ENCODE results near the gene CCDC178.
"Not testable (repeated sequence)": the region's sequence is repeated elsewhere in the genome, so short reads cannot be mapped to it uniquely, and the experiment has no call there.

CCDC178 gene

DNA sequence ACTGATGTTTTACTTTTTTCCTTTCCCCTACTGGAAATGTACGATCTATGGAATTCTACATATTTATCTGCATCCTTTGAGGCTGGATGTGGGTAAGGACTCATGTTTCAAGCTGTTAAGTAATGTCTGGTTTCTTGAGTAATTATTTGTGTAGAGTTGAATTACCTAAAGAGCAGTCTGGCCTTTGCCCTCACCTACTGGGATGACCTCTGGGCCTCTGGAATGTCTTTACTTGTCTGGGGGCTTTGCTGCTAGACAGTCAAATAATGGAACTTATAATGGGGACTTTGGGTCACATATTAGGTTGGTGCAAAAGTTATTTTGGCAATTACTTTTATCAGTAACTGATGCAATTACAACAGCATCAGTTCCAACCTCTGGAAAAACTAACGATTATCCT lies 244.7 kb downstream of the CCDC178 start:
- no peaks in the 10 kb centered on the region for H3K9me3 ChIP-seq (ENCODE audit: control insufficient read depth, low read length)
- no peak overlapping the region for H3K4me3 ChIP-seq (ENCODE audit: low read length)
- H3K9ac ChIP-seq (ENCODE audit: low read length): no peak overlapping the region
- no peaks in the 10 kb centered on the region for H3K27me3 ChIP-seq (ENCODE audit: control insufficient read depth, insufficient read depth, low read length)
- H3K4me1 ChIP-seq (ENCODE audit: control insufficient read depth, insufficient read depth, low read length): no peaks in the 10 kb centered on the region
- no peaks in the 10 kb centered on the region for H3K36me3 ChIP-seq (ENCODE audit: control insufficient read depth, insufficient read depth, low read length)

DNA sequence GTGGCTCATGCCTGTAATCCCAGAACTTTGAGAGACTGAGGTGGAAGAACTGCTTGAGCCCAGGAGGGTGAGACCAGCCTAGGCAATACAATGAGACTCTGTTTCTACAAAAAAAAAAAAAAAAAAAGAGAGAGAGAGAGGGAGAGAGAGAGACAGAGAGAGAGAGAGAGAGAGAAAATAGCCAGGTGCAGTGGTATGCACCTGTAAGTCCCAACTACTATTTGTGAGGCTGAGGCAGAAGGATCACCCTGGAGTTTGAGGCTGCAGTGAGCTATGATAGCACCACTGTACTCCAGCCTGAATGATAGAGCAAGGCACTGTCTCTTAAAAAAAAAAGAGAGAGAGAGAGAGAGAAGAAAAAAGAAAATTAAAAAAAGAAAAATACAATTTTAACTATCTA lies 245.7 kb downstream of the CCDC178 start:
- Histone ChIP-seq H3K4me1 (ENCODE audit: control insufficient read depth, insufficient read depth, low read length) (no peaks in the 10 kb centered on the region), H3K9me3 (ENCODE audit: control insufficient read depth, low read length) (no peaks in the 10 kb centered on the region), H3K27me3 (ENCODE audit: control insufficient read depth, insufficient read depth, low read length) (no peaks in the 10 kb centered on the region), H3K9ac (ENCODE audit: low read length) (no peak overlapping the region), H3K36me3 (ENCODE audit: control insufficient read depth, insufficient read depth, low read length) (no peaks in the 10 kb centered on the region), H3K4me3 (ENCODE audit: low read length) (no peak overlapping the region)

DNA sequence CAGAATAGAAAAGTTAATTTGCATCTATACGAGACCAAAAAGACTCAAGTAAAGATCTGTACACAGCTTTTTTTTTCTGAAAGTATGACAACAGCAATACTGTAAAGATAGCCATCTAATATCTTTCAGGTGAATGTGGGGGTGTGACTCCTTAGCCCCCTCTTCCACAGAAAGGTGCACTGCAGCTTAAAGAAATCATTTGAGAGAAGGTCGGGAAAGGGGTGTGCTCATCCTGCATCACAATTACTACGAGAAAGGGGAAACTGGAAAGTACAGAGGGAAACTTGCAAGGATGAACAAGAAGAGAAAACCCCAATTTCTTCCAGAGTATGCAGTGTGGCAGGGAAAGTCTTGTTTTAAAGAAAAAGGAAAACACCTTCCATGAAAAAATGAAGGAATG lies 255.6 kb downstream of the CCDC178 start:
- Histone ChIP-seq H3K27me3 (ENCODE audit: control insufficient read depth, insufficient read depth, low read length) (no peaks in the 10 kb centered on the region), H3K4me1 (ENCODE audit: control insufficient read depth, insufficient read depth, low read length) (no peaks in the 10 kb centered on the region), H3K4me3 (ENCODE audit: low read length) (no peak overlapping the region), H3K9ac (ENCODE audit: low read length) (no peak overlapping the region), H3K9me3 (ENCODE audit: control insufficient read depth, low read length) (no peaks in the 10 kb centered on the region), H3K36me3 (ENCODE audit: control insufficient read depth, insufficient read depth, low read length) (no peaks in the 10 kb centered on the region)

DNA sequence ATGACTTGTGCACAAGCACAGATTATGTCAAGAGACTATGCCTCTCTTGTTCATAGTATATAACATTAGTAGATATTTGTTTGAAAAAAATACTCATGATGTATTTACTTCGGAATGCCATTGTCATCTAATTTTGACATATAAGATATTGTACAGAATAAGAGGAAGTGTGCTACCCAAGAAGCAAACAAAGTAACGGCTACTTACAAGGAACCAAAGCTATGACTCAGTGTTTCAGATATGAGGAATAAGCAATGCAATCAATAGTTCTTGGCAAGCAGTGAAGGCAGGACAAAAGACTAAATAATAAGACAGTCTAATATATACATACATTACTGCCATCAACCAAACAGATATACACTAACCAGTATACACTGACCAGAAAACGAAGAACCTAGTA lies 256.3 kb downstream of the CCDC178 start:
- no peak overlapping the region for H3K4me3 ChIP-seq (ENCODE audit: low read length)
- H3K4me1 ChIP-seq (ENCODE audit: control insufficient read depth, insufficient read depth, low read length): no peaks in the 10 kb centered on the region
- no peaks in the 10 kb centered on the region for H3K27me3 ChIP-seq (ENCODE audit: control insufficient read depth, insufficient read depth, low read length)
- no peaks in the 10 kb centered on the region for H3K36me3 ChIP-seq (ENCODE audit: control insufficient read depth, insufficient read depth, low read length)
- no peaks in the 10 kb centered on the region for H3K9me3 ChIP-seq (ENCODE audit: control insufficient read depth, low read length)
- no peak overlapping the region for H3K9ac ChIP-seq (ENCODE audit: low read length)

DNA sequence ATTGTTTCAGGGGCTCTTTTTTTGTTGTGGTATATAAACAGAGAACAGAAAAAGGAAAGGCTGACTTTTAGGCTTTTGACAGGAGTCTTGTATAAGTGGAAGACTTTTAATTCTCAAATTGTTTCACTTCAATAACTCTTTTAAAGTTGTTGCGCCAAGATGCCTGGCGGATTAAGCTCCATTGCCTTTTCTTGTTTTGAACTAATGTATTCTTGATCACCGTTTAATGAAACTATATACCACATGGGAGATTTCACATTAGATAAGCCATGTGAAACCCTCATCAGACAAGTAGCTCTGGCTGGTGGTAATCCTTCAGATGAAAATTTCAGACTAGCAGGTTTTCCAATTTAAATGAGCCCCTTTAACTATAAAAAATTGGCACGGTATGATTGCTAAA lies 257.4 kb downstream of the CCDC178 start:
- no peak overlapping the region for H3K9ac ChIP-seq (ENCODE audit: low read length)
- H3K4me1 ChIP-seq (ENCODE audit: control insufficient read depth, insufficient read depth, low read length): no peaks in the 10 kb centered on the region
- no peaks in the 10 kb centered on the region for H3K36me3 ChIP-seq (ENCODE audit: control insufficient read depth, insufficient read depth, low read length)
- H3K4me3 ChIP-seq (ENCODE audit: low read length): no peak overlapping the region
- no peaks in the 10 kb centered on the region for H3K27me3 ChIP-seq (ENCODE audit: control insufficient read depth, insufficient read depth, low read length)
- no peaks in the 10 kb centered on the region for H3K9me3 ChIP-seq (ENCODE audit: control insufficient read depth, low read length)

DNA sequence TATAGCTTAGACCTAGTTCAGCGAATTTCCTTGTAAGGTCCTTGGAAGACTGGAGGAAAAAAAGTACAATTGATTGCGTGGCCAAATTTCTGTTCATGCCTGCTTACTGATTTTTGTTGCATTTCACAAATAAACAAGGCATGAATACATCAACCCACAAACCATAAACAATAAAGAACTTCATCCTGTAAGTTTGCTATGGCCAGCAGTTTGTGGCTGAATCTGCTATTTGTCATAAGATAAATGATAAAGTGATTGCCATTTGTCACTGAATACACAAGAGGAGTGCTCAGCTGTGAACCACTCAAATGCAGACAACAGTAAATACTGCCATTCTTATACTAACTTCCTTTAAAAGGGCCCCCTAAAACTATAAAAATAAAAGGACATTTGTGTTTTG lies 259.5 kb downstream of the CCDC178 start:
- no peaks in the 10 kb centered on the region for H3K9me3 ChIP-seq (ENCODE audit: control insufficient read depth, low read length)
- no peak overlapping the region for H3K4me3 ChIP-seq (ENCODE audit: low read length)
- H3K36me3 ChIP-seq (ENCODE audit: control insufficient read depth, insufficient read depth, low read length): no peaks in the 10 kb centered on the region
- no peaks in the 10 kb centered on the region for H3K27me3 ChIP-seq (ENCODE audit: control insufficient read depth, insufficient read depth, low read length)
- no peak overlapping the region for H3K9ac ChIP-seq (ENCODE audit: low read length)
- no peaks in the 10 kb centered on the region for H3K4me1 ChIP-seq (ENCODE audit: control insufficient read depth, insufficient read depth, low read length)

DNA sequence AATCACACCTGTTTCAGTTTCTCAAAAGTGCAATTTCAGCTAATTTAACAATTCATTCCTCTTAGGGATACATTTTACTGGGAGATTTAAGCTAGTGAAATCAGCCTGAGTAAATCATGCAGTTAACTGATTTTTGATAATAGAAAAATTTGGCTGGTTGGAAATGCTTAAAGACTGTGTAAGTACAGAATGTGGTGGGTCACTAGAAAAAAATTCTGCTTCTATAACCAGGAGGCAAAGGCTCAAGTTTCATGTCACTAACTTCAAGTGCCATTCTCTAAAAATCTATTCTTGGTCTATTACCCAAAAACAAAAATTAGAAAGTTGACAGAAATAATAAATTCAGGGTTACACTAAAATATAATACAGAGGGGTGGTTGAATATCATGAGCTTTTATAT lies 271.3 kb downstream of the CCDC178 start:
- no peak overlapping the region for H3K4me3 ChIP-seq (ENCODE audit: low read length)
- H3K36me3 ChIP-seq (ENCODE audit: control insufficient read depth, insufficient read depth, low read length): no peaks in the 10 kb centered on the region
- no peaks in the 10 kb centered on the region for H3K9me3 ChIP-seq (ENCODE audit: control insufficient read depth, low read length)
- H3K9ac ChIP-seq (ENCODE audit: low read length): no peak overlapping the region
- no peaks in the 10 kb centered on the region for H3K27me3 ChIP-seq (ENCODE audit: control insufficient read depth, insufficient read depth, low read length)
- H3K4me1 ChIP-seq (ENCODE audit: control insufficient read depth, insufficient read depth, low read length): no peaks in the 10 kb centered on the region

DNA sequence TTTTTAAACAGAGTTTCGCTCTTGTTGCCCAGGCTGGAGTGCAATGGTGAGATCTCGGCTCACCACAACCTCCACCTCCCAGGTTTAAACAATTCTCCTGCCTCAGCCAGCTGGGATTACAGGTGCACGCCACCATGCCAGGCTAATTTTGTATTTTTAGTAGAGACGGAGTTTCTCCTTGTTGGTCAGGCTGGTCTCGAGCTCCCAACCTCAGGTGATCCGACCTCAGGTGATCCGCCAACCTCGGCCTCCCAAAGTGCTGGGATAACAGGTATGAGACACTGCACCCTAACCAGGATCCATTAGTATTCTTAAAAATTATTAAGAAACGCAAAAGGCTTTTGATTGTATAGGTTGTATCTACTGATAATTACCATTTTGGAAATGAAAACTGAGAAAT lies 276.4 kb downstream of the CCDC178 start:
- H3K27me3 ChIP-seq (ENCODE audit: control insufficient read depth, insufficient read depth, low read length); H3K4me1 ChIP-seq (ENCODE audit: control insufficient read depth, insufficient read depth, low read length); H3K36me3 ChIP-seq (ENCODE audit: control insufficient read depth, insufficient read depth, low read length); H3K4me3 ChIP-seq (ENCODE audit: low read length); H3K9ac ChIP-seq (ENCODE audit: low read length); H3K9me3 ChIP-seq (ENCODE audit: control insufficient read depth, low read length): not testable (repeated sequence)

DNA sequence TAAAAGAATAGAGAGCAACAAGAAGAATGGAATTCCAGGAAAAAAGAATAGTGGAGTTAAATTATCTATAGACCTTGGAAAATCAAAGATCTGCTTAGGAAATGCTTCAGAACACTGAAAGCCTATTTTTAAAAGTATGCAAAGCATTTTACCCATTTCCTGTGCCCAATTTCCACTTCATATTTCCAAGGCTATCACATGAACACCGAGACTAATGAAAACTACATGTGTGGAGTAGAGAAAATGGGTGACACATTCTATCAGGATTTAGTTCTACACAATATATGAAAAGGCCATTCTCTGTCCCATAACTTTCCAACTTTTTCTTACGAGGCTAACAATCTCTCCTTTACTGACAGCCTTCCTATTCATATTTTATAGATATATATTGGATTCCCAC lies 279.4 kb downstream of the CCDC178 start:
- no peak overlapping the region for H3K9ac ChIP-seq (ENCODE audit: low read length)
- no peaks in the 10 kb centered on the region for H3K4me1 ChIP-seq (ENCODE audit: control insufficient read depth, insufficient read depth, low read length)
- no peak overlapping the region for H3K4me3 ChIP-seq (ENCODE audit: low read length)
- H3K9me3 ChIP-seq (ENCODE audit: control insufficient read depth, low read length): no peaks in the 10 kb centered on the region
- no peaks in the 10 kb centered on the region for H3K36me3 ChIP-seq (ENCODE audit: control insufficient read depth, insufficient read depth, low read length)
- no peaks in the 10 kb centered on the region for H3K27me3 ChIP-seq (ENCODE audit: control insufficient read depth, insufficient read depth, low read length)

DNA sequence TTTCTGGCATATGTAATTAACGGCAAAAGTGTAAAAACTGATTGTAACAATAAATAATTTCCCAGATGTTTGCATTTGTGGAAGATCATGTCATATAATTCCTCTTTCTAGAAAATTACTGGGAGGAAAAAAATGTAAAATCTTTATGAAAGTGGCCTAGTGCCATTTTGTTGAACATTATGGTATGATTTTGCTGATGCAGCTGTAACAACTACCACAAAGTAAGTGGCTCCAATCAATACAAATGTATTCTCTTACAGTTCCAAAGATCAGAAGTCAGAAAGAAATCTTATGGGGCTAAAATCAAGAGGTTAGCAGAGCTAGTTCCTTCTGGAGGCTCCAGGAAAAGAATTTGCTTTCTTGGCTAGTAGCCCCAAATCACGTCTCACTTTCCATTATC lies 281.4 kb downstream of the CCDC178 start:
- H3K4me1 ChIP-seq (ENCODE audit: control insufficient read depth, insufficient read depth, low read length): no peaks in the 10 kb centered on the region
- no peak overlapping the region for H3K9ac ChIP-seq (ENCODE audit: low read length)
- H3K4me3 ChIP-seq (ENCODE audit: low read length): no peak overlapping the region
- H3K27me3 ChIP-seq (ENCODE audit: control insufficient read depth, insufficient read depth, low read length): no peaks in the 10 kb centered on the region
- H3K36me3 ChIP-seq (ENCODE audit: control insufficient read depth, insufficient read depth, low read length): no peaks in the 10 kb centered on the region
- no peaks in the 10 kb centered on the region for H3K9me3 ChIP-seq (ENCODE audit: control insufficient read depth, low read length)

DNA sequence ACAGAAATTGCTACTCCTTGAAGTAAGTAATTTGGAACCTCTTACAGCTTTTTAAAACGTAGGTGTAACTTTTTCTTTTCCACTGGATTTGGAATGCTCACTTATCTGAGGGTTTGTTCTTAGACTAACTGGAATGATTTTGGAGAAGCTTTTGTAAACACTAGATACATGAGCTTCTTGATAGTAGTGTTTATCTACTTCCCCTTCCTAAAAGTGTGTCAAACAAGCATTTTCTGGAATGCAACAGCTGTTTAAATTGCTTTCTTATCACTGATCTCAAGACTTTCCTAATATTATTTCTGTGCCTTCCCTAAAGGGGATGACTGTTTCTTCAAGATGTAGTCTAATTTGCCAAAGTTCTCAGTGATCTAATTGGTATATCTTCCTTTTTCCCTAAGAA lies 282.6 kb downstream of the CCDC178 start:
- no peaks in the 10 kb centered on the region for H3K9me3 ChIP-seq (ENCODE audit: control insufficient read depth, low read length)
- H3K4me3 ChIP-seq (ENCODE audit: low read length): no peak overlapping the region
- no peaks in the 10 kb centered on the region for H3K4me1 ChIP-seq (ENCODE audit: control insufficient read depth, insufficient read depth, low read length)
- H3K36me3 ChIP-seq (ENCODE audit: control insufficient read depth, insufficient read depth, low read length): no peaks in the 10 kb centered on the region
- H3K27me3 ChIP-seq (ENCODE audit: control insufficient read depth, insufficient read depth, low read length): no peaks in the 10 kb centered on the region
- H3K9ac ChIP-seq (ENCODE audit: low read length): no peak overlapping the region

DNA sequence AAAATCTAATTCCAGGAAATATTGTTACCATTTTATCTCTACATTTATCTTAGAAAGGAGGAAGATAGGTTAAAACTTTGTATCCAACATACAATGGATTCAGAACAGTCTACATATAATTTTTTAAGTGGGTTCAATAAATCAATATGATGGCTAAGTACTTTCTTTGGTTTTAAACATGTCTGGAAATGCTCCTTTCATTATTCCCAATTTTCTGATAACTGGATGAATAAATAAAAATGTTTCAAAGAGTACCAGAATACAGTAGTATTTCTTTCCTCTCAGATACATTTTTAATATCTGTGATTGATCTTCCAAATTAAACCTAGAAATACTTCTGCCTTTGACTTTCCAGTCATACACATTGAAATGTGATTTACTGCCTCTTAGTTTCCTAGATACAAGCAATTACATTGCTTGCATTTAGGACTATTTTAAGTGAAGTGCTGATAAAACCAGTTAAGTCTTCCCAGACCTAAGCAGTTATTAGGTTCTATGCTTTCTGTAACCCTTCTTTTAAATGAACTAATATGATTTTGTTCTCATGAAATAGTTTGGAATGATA lies 283.5 kb downstream of the CCDC178 start:
- H3K9me3 ChIP-seq (ENCODE audit: control insufficient read depth, low read length): no peaks in the 10 kb centered on the region
- no peak overlapping the region for H3K9ac ChIP-seq (ENCODE audit: low read length)
- H3K36me3 ChIP-seq (ENCODE audit: control insufficient read depth, insufficient read depth, low read length): no peaks in the 10 kb centered on the region
- H3K4me3 ChIP-seq (ENCODE audit: low read length): no peak overlapping the region
- no peaks in the 10 kb centered on the region for H3K4me1 ChIP-seq (ENCODE audit: control insufficient read depth, insufficient read depth, low read length)
- H3K27me3 ChIP-seq (ENCODE audit: control insufficient read depth, insufficient read depth, low read length): no peaks in the 10 kb centered on the region

DNA sequence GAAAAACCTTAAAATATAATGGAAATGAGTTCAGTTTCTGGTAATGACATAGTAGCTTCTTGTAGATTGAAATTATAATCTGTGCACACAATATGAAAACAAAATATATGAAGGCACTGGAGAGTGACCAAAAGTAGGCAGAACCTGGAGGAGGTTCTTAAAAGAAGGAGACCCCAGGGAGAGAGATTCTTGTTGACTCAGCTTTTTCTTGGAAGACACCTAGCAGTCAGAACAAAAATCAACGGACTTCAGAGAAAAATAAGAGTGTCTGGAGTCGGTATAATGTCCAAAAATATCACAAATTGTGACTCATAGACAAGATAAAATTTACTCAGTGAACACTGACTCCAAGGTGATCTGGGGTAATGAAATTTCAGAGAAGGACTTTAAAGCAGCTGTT lies 286.5 kb downstream of the CCDC178 start:
- Histone ChIP-seq H3K4me1 (ENCODE audit: control insufficient read depth, insufficient read depth, low read length) (no peaks in the 10 kb centered on the region), H3K4me3 (ENCODE audit: low read length) (no peak overlapping the region), H3K36me3 (ENCODE audit: control insufficient read depth, insufficient read depth, low read length) (no peaks in the 10 kb centered on the region), H3K27me3 (ENCODE audit: control insufficient read depth, insufficient read depth, low read length) (no peaks in the 10 kb centered on the region), H3K9me3 (ENCODE audit: control insufficient read depth, low read length) (no peaks in the 10 kb centered on the region), H3K9ac (ENCODE audit: low read length) (no peak overlapping the region)
